ENCODE results near the gene HCN1.

DNA sequence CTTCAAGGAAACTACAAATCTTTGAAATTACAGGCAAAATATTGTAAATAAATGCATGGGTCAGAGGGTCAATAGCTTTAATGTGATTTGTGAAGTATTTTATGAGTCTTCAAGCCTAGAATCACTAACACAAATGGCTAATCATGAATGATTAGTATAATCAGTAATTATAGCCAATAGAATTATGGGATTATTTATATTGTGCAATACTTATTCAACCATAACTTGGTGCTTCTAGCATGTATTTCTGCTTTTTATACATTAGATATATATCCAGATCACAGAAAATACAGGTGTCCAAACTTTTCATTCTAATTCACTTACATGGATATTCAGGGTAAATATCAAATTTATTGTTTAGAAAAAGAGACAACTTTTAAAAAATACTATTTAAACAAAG lies 12.1 kb downstream of the HCN1 start:
- TF ChIP-seq, protein P1, sequence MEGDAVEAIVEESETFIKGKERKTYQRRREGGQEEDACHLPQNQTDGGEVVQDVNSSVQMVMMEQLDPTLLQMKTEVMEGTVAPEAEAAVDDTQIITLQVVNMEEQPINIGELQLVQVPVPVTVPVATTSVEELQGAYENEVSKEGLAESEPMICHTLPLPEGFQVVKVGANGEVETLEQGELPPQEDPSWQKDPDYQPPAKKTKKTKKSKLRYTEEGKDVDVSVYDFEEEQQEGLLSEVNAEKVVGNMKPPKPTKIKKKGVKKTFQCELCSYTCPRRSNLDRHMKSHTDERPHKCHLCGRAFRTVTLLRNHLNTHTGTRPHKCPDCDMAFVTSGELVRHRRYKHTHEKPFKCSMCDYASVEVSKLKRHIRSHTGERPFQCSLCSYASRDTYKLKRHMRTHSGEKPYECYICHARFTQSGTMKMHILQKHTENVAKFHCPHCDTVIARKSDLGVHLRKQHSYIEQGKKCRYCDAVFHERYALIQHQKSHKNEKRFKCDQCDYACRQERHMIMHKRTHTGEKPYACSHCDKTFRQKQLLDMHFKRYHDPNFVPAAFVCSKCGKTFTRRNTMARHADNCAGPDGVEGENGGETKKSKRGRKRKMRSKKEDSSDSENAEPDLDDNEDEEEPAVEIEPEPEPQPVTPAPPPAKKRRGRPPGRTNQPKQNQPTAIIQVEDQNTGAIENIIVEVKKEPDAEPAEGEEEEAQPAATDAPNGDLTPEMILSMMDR (IDR thresholded peaks at IDR 0.05; ENCODE audit: insufficient read depth, low read length): no peak
- TF ChIP-seq REST (IDR thresholded peaks at IDR 0.05; ENCODE audit: insufficient replicate concordance, low read depth): no peak

All from HL-60 (cell line).